Measurements from ENCODE around the gene MLN. TPM values are rescaled to one million over a fixed set of nuclear protein-coding genes. Genes with fewer than 3 reads are reported as not detected.

Gene MLN
- polyA plus RNA-seq, 6 donors from 2014 or later = not detected

- Mint-ChIP-seq H3K9me3 (peaks cover 0 to 3% (median 0%) of the 10 kb centered on the region in 7 donors), H3K4me3 (no peak overlapping the region), H3K27me3 (peaks cover 16 to 45% (median 41%) of the 10 kb centered on the region in 3 donors), H3K27ac (no peak overlapping the region), H3K4me1 (peaks cover 0 to 4% (median 0%) of the 10 kb centered on the region in 3 donors), H3K36me3 (no peaks in the 10 kb centered on the region)
- DNase-seq (no peak), ATAC-seq (ENCODE audit: low read depth in 2 of 2) (no peak)
Measured at GRCh38 chr6:33830635-33831240, 26.9 kb upstream of the MLN start.

GRCh38 chr6:33828764-33829731 is 25.2 kb upstream of the MLN start:
- H3K4me1 Mint-ChIP-seq = peaks cover 0 to 4% (median 0%) of the 10 kb centered on the region in 3 donors
- H3K9me3 Mint-ChIP-seq = peaks cover 0 to 3% (median 0%) of the 10 kb centered on the region in 7 donors
- peaks cover 21 to 46% (median 42%) of the 10 kb centered on the region in 3 donors for H3K27me3 Mint-ChIP-seq
- H3K27ac Mint-ChIP-seq = peak overlapping the region in 1 of 6 donors; percentile 49
- no peak for DNase-seq
- H3K36me3 Mint-ChIP-seq = no peaks in the 10 kb centered on the region
- no peak for ATAC-seq (ENCODE audit: low read depth in 2 of 2)
- no peak overlapping the region for H3K4me3 Mint-ChIP-seq

GRCh38 chr6:33828452-33828763 is 24.6 kb upstream of the MLN start:
- no peaks in the 10 kb centered on the region for H3K9me3 Mint-ChIP-seq
- H3K27me3 Mint-ChIP-seq = peaks cover 17 to 46% (median 42%) of the 10 kb centered on the region in 3 donors
- H3K4me1 Mint-ChIP-seq = peaks cover 0 to 4% (median 0%) of the 10 kb centered on the region in 3 donors
- no peaks in the 10 kb centered on the region for H3K36me3 Mint-ChIP-seq
- ATAC-seq (ENCODE audit: low read depth in 2 of 2) (no peak), DNase-seq (no peak)
- H3K27ac Mint-ChIP-seq = no peak overlapping the region
- no peak overlapping the region for H3K4me3 Mint-ChIP-seq

GRCh38 chr6:33827546-33828451 is 24.0 kb upstream of the MLN start:
- H3K27me3 Mint-ChIP-seq = peaks cover 20 to 51% (median 47%) of the 10 kb centered on the region in 3 donors

DNA sequence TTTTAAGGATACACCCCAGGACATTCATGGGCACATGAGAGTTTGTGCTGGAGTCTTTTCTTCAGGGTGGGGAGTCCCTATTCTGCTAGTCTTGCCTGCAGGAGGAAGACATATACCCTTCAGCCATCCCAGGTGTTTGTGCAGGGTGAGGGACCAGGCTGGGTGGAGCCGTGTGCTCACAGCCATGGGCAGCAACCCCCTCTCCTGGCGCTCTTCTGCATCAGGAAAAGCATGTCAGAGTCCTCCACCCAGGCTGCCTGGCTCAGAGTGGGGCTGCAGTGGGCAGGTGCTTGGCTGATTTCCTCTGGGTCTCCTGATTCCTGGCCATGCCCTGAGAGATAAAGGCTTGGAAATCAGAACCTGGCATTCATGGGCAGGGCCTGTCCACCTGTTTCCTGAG is 22.7 kb upstream of the MLN start:
- Mint-ChIP-seq H3K9me3 (no peaks in the 10 kb centered on the region), H3K36me3 (no peaks in the 10 kb centered on the region), H3K4me3 (no peak overlapping the region), H3K4me1 (peaks cover 0 to 4% (median 0%) of the 10 kb centered on the region in 3 donors), H3K27ac (no peak overlapping the region), H3K27me3 (peaks cover 22 to 60% (median 50%) of the 10 kb centered on the region in 3 donors)
- no peak for DNase-seq
- ATAC-seq (ENCODE audit: low read depth in 2 of 2) = no peak

More at GRCh38 chr6:33827546-33828451, 24.0 kb upstream of the MLN start:
- H3K27ac Mint-ChIP-seq = no peak overlapping the region
- no peaks in the 10 kb centered on the region for H3K9me3 Mint-ChIP-seq
- ATAC-seq (ENCODE audit: low read depth in 2 of 2) (no peak), DNase-seq (no peak)
- H3K4me1 Mint-ChIP-seq = peaks cover 0 to 4% (median 0%) of the 10 kb centered on the region in 3 donors
- no peaks in the 10 kb centered on the region for H3K36me3 Mint-ChIP-seq
- H3K4me3 Mint-ChIP-seq = no peak overlapping the region

GRCh38 chr6:33824461-33825154 is 20.8 kb upstream of the MLN start:
- H3K4me3 Mint-ChIP-seq = no peak overlapping the region
- H3K36me3 Mint-ChIP-seq = no peaks in the 10 kb centered on the region
- ATAC-seq (ENCODE audit: low read depth in 2 of 2) (no peak), DNase-seq (no peak)
- peaks cover 26 to 59% (median 31%) of the 10 kb centered on the region in 3 donors for H3K27me3 Mint-ChIP-seq
- H3K9me3 Mint-ChIP-seq = no peaks in the 10 kb centered on the region
- no peak overlapping the region for H3K27ac Mint-ChIP-seq
- no peaks in the 10 kb centered on the region for H3K4me1 Mint-ChIP-seq

DNA sequence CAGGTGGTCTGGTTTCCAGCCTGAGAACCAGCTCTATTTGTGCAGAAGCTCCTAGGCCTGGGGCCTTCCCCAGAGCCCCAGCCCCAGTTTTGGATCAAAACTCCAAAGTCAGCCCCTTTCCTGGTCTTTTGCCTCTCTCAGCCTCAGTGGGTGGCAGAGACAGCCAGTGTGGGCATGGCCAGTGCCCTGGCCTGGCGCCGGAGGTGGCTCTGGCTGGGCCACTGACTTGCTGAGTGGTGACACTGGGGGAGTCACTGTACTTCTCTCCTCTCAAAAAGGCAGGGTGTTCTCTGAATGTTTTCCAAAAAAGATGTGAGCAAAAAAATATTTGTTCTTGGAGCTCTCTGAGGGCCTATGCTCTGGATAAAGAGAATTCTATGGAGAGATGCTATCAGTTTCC is 20.0 kb upstream of the MLN start:
- Mint-ChIP-seq H3K4me1 (no peaks in the 10 kb centered on the region), H3K27me3 (peaks cover 30 to 59% (median 32%) of the 10 kb centered on the region in 3 donors), H3K9me3 (no peaks in the 10 kb centered on the region), H3K4me3 (no peak overlapping the region), H3K27ac (no peak overlapping the region), H3K36me3 (no peaks in the 10 kb centered on the region)
- no peak for DNase-seq
- ATAC-seq (ENCODE audit: low read depth in 2 of 2) = no peak

- Mint-ChIP-seq H3K27ac (no peak overlapping the region), H3K4me1 (no peaks in the 10 kb centered on the region), H3K27me3 (peaks cover 28 to 55% (median 29%) of the 10 kb centered on the region in 3 donors), H3K9me3 (no peaks in the 10 kb centered on the region), H3K36me3 (no peaks in the 10 kb centered on the region), H3K4me3 (no peak overlapping the region)
- no peak for DNase-seq
- ATAC-seq (ENCODE audit: low read depth in 2 of 2) = no peak
Measured at GRCh38 chr6:33822575-33823395, 19.0 kb upstream of the MLN start.

GRCh38 chr6:33820784-33821520 is 17.1 kb upstream of the MLN start:
- DNase-seq (no peak), ATAC-seq (ENCODE audit: low read depth in 2 of 2) (no peak)
- H3K27me3 Mint-ChIP-seq = peaks cover 28 to 66% (median 36%) of the 10 kb centered on the region in 3 donors
- H3K4me3 Mint-ChIP-seq = no peak overlapping the region
- no peaks in the 10 kb centered on the region for H3K4me1 Mint-ChIP-seq
- no peaks in the 10 kb centered on the region for H3K9me3 Mint-ChIP-seq
- no peak overlapping the region for H3K27ac Mint-ChIP-seq
- H3K36me3 Mint-ChIP-seq = no peaks in the 10 kb centered on the region

GRCh38 chr6:33820243-33820642 is 16.4 kb upstream of the MLN start:
- no peaks in the 10 kb centered on the region for H3K36me3 Mint-ChIP-seq
- ATAC-seq (ENCODE audit: low read depth in 2 of 2) = no peak
- peaks cover 0 to 2% (median 0%) of the 10 kb centered on the region in 3 donors for H3K4me1 Mint-ChIP-seq
- no peak overlapping the region for H3K27ac Mint-ChIP-seq
- H3K4me3 Mint-ChIP-seq = peak overlapping the region in 1 of 8 donors; percentile 33
- H3K27me3 Mint-ChIP-seq = peaks cover 33 to 71% (median 40%) of the 10 kb centered on the region in 3 donors
- no peaks in the 10 kb centered on the region for H3K9me3 Mint-ChIP-seq
- DNase-seq = no peak

GRCh38 chr6:33819021-33819420 is 15.2 kb upstream of the MLN start:
- peaks cover 35 to 75% (median 53%) of the 10 kb centered on the region in 3 donors for H3K27me3 Mint-ChIP-seq
- H3K4me1 Mint-ChIP-seq = peaks cover 0 to 3% (median 0%) of the 10 kb centered on the region in 3 donors
- H3K9me3 Mint-ChIP-seq = no peaks in the 10 kb centered on the region
- DNase-seq = no peak
- no peaks in the 10 kb centered on the region for H3K36me3 Mint-ChIP-seq
- peak overlapping the region in 1 of 8 donors; percentile 21 for H3K4me3 Mint-ChIP-seq
- no peak for ATAC-seq (ENCODE audit: low read depth in 2 of 2)
- no peak overlapping the region for H3K27ac Mint-ChIP-seq
